GM10248 (cell line): ENCODE results near the gene DGKE.

ENCODE experiments used
- CTCF ChIA-PET: fragments of 300-600 bp; sonication (Branson Sonifier 250); formaldehyde crosslinking; extraction: SDS; loops from one replicate; lab custom pipeline; 2021; ENCODE audit warnings: antibody characterized with exemption; lab: Yijun Ruan, JAX
- POLR2A ChIA-PET: fragments of 350-650 bp; sonication (Branson Sonifier 250); formaldehyde crosslinking; extraction: SDS; loops from one replicate; lab custom pipeline; 2020; ENCODE audit warnings: antibody characterized with exemption; lab: Yijun Ruan, JAX
- DNase-seq: peaks from one replicate; pipeline ENCODE4 v3.0.0; 2012; ENCODE audit errors: extremely low spot score
- CTCF ChIP-seq: IDR thresholded peaks from 2 replicates; pipeline ENCODE4 v1.5.1; 2012; ENCODE audit warnings: mild to moderate bottlenecking, low read depth; ENCODE audit errors: extremely low read depth, missing control alignments, control extremely low read depth

Gene DGKE

DNA sequence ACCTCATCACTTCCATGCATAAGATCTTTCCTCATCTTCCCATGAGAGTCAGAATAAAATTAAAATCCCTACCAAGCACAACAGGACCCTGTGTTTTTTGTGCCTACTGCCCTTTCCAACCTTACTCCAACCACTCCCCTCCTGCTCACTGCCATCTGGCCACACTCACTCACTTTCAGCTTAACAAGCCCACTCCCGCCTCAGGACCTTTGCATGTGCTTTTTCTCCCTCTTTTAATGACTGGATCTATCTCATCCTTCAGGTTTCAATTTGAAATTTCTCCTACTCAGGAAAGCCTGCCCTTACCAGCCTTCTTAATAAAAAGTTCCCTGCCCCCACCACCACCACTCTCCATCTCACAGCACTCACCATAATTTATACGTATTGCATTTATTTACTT, 14.9 kb upstream of the DGKE start:
- no peak for DNase-seq
- no peak for TF ChIP-seq CTCF
- CTCF ChIA-PET = interaction anchor here (0.9 to 11.9 kb wide), 32 partner anchors 10 to 270 kb away, joined by 3 to 144 read pairs (median 6); partner anchors contain the start of genes C17orf67, DGKE and SCPEP1
- POLR2A ChIA-PET = interaction anchor here (1.0 kb wide), 1 partner anchor 15 kb away, joined by 3 read pairs; the partner anchor contains the start of gene C17orf67

GRCh38 chr17:56819431-56820145, 14.4 kb upstream of the DGKE start:
- POLR2A ChIA-PET = interaction anchor here (1.0 kb wide), 1 partner anchor 14 kb away, joined by 3 read pairs; the partner anchor contains the start of gene C17orf67
- DNase-seq = peak; percentile 83
- TF ChIP-seq CTCF = peak; percentile 75
- CTCF ChIA-PET = interaction anchor here (0.7 to 11.9 kb wide), 42 partner anchors 9 to 293 kb away, joined by 3 to 144 read pairs (median 5); partner anchors contain the start of genes C17orf67, DGKE and SCPEP1

- ChIA-PET CTCF (interaction anchor here (0.7 to 11.9 kb wide), 39 partner anchors 8 to 293 kb away, joined by 3 to 144 read pairs (median 5); partner anchors contain the start of genes C17orf67, DGKE and SCPEP1), POLR2A (interaction anchor here (1.0 kb wide), 1 partner anchor 13 kb away, joined by 3 read pairs; the partner anchor contains the start of gene C17orf67)
- DNase-seq = no peak
- TF ChIP-seq CTCF = no peak
These were observed 13.7 kb upstream of the DGKE start for GRCh38 chr17:56820207-56820606.

DNA sequence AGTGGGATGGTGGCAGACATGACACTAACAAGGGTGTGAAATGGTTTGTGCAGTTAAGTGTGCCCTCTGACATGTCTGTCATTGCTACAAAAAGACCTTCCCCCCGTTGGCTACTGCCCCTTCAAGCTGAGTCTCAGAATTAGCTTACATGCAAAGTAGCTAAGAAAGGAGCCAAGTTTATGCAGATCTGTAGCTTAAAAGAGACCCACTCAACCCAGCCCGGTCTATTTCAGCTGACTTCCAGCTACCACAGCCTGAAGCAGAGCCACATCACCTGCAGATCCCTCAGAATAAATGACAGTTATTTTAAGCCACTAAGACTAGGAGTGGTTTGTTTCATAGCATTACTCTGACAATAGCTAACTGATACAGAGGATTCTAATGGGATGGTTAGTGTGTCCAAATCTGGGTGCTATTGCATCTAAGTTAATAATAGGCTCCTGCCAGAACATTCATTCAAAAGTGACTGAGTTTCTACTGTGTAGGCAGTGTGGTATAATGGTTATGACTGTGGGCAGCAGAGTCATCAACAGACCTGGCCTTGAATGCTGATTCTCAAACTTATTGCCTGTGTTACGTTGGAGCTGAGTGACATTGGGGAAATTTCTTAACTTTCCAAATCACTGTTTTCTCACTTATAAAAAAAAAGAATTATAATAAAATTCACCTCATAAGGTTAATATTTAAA, 12.0 kb upstream of the DGKE start:
- no peak for DNase-seq
- CTCF ChIA-PET = interaction anchor here (0.8 to 11.9 kb wide), 7 partner anchors 11 to 188 kb away, joined by 3 to 144 read pairs (median 3); partner anchors contain the start of genes C17orf67 and DGKE
- no peak for TF ChIP-seq CTCF
- POLR2A ChIA-PET = no interaction called here

DNA sequence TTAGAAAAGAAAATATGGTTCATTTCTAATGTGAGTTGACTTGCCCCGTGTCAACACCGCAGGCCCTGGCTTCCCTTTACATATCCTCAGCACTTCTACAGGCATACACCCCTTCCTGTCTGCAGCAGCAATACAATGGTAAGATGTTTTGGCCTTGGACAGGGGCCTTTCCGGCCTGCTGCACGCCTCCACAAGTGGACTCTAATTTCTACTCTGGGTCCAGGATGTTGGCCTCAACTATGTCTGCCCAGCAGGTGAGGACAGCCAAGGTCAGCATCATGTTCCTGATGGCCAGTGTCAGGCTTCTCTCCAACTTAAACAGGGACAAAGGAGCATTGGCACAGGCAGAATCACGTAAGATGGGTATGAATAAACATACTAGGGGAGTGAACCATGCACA, 11.2 kb upstream of the DGKE start:
- no peak for TF ChIP-seq CTCF
- ChIA-PET CTCF (interaction anchor here (1.0 to 11.9 kb wide), 4 partner anchors 11 to 138 kb away, joined by 3 to 144 read pairs (median 24); partner anchors contain the start of genes C17orf67, COIL and DGKE), POLR2A (no interaction called here)
- DNase-seq = no peak

DNA sequence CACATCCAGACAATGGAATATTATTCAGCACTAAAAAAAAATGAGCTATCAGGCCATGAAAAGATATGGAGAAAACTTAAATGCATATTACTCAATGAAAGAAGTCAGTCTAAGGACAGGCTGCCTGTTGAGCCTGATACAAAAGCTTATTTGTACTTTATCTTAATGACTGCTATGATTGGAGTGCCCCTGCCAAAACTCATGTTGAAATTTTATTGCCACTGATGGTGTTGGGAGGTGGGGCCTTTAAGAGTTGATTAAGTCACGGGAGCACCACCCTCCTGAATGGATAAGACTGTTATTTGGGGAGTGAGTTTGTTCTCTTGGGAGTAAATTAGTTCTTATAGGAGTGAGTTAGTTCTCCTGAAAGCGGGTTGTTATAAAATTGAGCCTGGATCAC, 10.1 kb upstream of the DGKE start:
- POLR2A ChIA-PET = no interaction called here
- DNase-seq = no peak
- no peak for TF ChIP-seq CTCF
- CTCF ChIA-PET = interaction anchor here (1.1 to 11.9 kb wide), 5 partner anchors 9 to 137 kb away, joined by 3 to 144 read pairs (median 17); partner anchors contain the start of genes C17orf67, COIL, DGKE and TRIM25
